GM19397 (cell line): Measurements from ENCODE around the gene HHAT.
A peak's percentile ranks its signal among the peaks of the same experiment; 100 is the strongest.

Source experiments
- ATAC-seq: cut with Tn5 transposase; IDR thresholded peaks from one replicate; pipeline ENCODE4 v1.9.1; 2021; ENCODE audit warnings: mild to moderate bottlenecking, moderate library complexity; ENCODE audit not compliant: unreplicated experiment

Gene HHAT

DNA sequence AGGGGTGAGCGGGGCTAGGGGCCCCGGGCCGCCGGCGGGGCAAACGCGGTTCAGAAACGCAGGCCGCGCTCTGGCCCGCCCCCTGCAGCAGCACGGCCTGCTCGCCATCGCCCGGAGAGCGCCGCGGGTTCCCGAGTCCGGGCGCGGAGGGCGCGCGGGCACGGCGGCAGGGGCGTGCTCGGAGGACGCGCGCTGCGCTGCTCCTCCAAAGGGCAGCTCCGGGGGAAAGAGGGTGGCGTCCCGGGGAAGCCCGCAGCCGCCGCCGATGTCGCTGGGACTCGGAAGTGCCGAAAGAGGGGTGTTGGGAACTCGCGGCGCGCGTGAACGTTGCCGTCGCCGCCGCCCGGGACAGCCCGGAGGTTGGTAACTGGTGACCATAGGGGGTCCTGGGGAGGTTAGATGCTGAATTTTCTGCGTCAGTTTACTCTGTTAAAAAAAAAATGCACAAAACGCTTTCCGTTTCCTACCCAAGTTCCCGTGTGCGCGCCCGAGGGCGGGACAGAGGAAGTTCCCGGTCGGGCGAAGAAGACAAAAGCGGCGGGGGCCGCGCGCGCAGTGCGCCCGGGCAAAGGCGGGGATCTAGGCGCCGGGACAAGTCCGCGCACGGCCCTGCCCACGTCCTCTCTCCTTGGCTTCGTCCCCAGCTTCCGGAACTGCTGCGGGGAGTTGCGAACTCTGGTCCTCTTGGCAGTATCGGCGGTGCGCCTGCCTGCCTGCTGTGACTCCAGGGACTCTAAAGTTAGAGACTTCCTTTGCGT is at the start of gene HHAT:
HHAT (plus strand) TSS at position 157 of the 758 bp plus-strand sequence. CDS start 20,074 bp downstream, outside the sequence.
- ATAC-seq, result peak; percentile 66

GRCh38 chr1:210280221-210280620 is 48.5 kb upstream of the HHAT start:
- ATAC-seq, result no peak

- ATAC-seq, result no peak
These were observed 40.6 kb upstream of the HHAT start for GRCh38 chr1:210288116-210288515.

DNA sequence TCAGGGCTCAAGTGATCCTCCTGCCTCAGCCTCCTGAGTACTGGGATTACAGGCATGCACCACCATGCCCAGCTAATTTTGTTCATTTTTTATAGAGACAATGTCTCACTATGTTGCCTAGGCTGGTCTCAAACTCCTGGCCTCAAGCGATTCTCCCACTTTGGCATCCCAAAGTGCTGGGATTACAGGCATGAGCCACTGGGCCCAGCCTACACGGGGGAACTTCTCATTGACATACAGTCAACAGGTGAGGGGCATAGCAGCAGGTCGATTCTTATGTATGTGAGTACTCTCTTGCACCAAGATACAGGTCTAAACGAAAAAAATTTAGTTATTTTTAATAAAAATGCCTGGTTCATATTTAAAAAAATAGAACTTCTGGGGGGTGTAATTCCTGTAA is 39.5 kb upstream of the HHAT start:
- no peak for ATAC-seq

- no peak for ATAC-seq
These were observed 37.5 kb upstream of the HHAT start for GRCh38 chr1:210291081-210291764.

DNA sequence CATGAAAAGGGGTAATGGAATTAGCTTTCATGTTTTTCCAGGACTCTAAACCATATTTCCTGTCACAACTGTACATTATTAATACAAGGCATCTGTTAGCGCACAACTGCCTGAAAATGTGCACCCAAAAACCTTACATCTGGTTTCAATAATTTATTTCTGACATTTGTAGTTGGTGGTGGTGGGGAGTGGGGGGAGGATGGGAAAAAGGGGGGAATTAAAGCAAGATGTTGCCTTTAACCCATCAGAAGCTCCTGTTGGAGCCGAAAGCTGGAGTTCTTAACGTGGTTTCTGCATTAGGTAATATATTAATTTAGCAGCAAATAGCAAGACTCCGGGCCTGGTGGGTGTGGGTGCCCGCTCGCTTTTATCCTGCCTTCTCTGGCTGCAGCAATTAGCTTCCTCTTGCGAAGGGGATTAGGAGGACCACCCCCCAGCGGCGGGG is 36.9 kb upstream of the HHAT start:
- ATAC-seq, result no peak

DNA sequence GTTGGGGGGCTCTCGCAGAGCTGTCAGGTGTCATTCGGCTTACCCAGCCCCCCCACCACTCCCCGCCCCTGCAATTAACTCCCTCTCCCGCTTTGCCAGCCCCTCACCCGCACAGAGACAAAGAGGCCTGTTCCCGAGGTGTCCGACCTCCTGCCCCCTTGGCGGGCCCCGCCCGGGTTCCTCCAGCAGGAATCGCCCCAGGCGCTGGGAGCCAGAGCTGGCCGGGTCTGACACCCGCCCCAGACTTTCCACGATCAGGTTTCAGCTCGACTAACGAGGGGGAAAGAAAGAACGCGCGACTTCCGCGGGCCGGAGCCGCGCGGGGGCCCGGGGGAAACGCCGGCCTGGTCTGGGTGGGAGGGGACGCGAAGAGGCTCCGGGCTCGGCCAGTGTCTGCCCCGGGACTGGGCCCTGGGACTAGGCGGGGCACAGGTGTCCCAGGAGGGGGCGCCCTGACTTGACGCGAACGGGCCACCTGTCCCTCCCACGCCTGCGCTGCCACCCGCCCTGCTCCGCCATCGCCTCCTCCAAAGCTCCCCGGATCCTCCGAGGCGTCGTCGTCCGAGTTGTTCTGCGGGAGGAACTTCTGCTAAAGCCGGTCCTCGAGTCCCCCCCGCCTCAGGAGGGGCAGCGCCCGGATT is 36.4 kb upstream of the HHAT start:
- peak; percentile 70 for ATAC-seq

- ATAC-seq, result no peak
These were observed 35.5 kb upstream of the HHAT start for GRCh38 chr1:210293171-210293607.

DNA sequence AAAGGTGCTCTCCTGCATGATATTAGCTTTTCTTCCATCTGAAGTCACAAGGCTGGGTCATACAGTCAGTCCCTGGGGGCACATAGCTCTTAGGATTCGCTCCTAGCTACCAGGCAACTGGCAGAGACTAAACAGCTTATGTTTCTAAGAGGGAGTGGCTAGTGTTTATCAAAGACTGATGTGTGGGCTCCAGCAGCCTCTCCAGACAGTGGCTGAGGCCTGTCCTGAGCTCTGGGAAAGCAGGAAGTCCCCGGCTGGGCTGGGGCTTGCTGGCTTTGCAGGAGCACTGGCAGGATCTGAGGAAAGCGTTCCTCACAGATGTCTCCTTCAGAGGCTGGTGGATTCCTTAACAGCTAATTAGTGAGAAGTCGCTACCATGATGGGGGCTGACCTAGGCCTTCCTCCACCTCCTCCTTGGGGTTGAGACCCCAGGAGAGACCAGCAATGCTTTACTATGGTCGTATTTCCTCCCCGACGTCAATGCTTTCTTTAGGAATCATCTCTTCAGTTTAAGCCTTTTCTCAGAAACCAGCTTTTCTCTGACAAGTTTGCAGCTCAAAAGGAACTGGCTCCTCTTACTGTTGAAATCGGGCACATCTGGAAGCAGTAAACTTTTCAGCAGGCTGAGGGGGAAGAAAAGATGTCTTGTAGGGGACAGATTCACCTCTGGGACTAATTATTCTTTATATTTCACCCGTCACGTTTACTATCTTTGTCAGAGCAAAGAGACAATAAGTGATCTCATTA is 33.5 kb upstream of the HHAT start:
- ATAC-seq, result no peak

DNA sequence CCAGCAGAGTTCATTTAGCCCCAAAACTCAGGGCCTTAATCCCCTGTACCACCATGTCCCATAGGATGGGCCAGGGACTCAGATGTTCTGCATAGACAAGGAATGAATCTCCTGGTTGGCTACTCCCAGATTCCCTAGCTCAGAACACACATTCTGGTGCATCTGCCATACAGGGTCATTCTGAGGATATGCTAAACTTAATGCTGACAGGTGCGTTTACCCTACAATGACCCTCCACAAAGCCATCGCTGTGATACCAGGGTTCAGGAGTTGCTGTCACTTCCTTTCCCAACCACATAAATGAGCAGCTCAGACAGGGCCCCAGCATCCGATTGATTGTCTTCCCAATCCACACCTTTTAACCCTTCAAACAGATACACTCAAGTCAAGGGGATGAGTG is 32.0 kb upstream of the HHAT start:
- no peak for ATAC-seq

DNA sequence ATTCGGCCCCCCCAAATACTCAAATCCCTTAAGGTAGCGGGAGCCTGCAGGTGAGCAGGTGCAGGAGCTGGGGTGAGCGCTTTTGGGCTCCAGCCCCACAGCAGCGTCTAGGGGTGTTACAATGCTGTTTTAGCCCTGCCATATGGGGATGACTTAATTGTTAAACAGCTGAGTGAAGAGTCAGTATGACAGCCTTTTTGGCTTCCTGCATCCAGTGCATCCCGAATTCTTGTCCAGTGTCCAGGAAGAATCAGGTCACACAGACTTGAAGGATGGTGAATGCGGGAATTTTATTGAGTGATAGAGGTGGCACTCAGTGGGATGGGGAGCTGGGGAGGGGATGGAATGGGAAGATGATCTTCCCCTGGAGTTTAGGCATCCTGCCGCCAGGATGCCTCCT is 30.4 kb upstream of the HHAT start:
- no peak for ATAC-seq

DNA sequence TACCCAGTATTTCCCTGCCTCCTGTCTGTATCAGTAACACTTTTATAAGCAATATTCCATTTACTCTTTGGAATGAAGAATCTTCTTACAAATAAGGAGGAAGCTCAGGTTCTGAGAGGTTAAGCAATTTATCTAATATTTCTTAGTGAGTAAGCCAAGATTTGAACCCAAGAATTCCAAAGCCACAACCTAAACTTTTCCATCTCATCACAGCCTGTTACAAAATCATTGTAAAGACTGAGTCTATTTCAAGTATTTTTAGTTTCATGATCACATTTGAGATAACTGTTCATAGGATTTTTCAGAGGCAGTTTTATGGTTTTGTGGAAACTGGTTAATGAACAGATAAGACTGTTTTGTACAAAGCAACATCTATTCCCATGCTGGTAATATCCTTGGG is 29.8 kb upstream of the HHAT start:
- ATAC-seq, result no peak

DNA sequence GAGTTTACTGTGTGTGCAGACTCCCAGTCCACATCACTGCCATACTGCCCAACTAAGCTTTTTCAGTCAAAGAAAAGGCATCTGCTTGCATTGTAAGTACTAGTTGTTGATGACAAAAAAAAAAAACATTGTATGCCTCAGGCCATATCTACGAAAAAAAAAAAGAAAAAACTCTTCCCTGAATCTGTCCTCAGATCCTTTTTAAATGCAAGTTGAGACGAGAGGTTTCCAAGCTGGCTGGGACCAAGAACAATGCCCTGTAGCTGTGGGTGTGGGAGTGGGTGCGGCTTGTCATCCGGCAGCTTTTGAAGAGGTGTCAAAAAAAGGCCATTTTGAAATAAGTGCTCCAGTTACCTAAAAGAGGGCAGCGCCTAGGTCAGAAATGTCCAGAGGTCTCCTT is 29.2 kb upstream of the HHAT start:
- no peak for ATAC-seq

- no peak for ATAC-seq
These were observed 27.6 kb upstream of the HHAT start for GRCh38 chr1:210300923-210301614.

- no peak for ATAC-seq
These were observed 27.1 kb upstream of the HHAT start for GRCh38 chr1:210301615-210302000.

DNA sequence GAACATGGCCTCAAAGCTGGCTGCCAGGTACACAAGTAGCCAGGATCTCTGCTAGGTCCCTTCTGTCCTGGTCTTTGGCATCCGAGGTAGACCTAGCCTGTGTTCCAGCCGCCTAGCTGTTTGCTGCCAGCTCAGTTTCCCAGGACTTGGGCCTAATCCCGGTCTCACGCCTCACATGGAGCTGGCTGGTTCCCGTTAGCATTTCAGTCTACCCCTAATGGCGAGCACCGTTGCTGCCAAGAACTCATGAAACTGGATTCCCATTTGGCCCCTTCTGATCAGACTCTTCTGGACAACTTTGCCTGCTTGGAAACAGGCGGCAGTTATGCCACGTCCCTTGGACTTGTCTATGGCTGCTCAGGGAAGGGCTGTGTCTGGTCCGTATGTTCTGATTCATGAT is 26.2 kb upstream of the HHAT start:
- ATAC-seq, result no peak

- no peak for ATAC-seq
These were observed 25.3 kb upstream of the HHAT start for GRCh38 chr1:210303391-210303790.

GRCh38 chr1:210310562-210311153 is 18.0 kb upstream of the HHAT start:
- ATAC-seq, result no peak

DNA sequence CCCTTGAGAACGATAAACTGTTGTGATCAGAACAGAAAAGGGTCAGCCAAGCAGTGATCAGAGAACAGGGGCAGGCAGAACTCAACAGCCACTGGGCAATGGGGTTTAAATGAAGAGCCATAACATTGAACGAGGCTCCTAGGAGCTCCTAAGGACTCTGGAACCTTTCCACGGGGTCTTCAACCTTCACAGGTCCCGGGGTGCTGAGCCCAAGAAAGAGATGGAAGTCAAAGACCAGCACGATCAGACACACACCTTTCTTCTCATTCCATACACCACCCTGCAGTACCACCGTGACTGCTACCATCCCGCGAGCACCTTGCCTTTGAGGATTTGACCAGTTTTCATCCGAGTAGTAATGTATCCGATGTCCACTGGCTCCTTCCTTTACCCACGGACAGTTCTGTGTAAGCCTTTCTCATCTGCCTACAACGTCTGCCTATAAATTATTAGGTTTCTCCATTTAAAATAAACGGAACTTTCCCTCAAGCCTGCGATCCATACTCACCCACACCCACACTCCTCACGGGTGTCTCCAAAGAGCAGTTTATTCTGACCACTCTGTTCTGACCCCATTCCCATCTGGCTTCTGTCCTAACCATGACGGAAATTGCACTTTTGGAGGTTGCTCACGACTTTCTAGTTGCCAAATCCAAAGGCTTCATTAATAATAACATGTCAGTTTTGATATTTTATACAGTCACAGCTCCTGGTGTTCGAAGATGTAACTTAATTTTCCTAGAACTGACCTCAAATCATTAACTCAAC is 16.8 kb upstream of the HHAT start:
- ATAC-seq, result no peak
